Measurements from ENCODE around the gene SETDB2. TPM values are rescaled to one million over a fixed set of nuclear protein-coding genes. Genes with fewer than 3 reads are reported as not detected.
"Not testable (repeated sequence)": the region's sequence is repeated elsewhere in the genome, so short reads cannot be mapped to it uniquely, and the experiment has no call there.

Gene SETDB2
- polyA plus RNA-seq, 12 donors = 5.2 to 14.7 (median 9.4) TPM; not detected in 1

- no peak for DNase-seq
Observed at GRCh38 chr13:49464621-49465325, 20.7 kb downstream of the SETDB2 start.

- no peak for DNase-seq
Observed at GRCh38 chr13:49466292-49466838, 22.3 kb downstream of the SETDB2 start.

- DNase-seq = no peak
Observed at GRCh38 chr13:49472186-49472585, 28.1 kb downstream of the SETDB2 start.

GRCh38 chr13:49476529-49476928 lies 32.5 kb downstream of the SETDB2 start:
- no peak for DNase-seq

GRCh38 chr13:49481788-49482187 lies 37.7 kb downstream of the SETDB2 start:
- no peak for DNase-seq

GRCh38 chr13:49488563-49488962 lies 44.5 kb downstream of the SETDB2 start:
- DNase-seq = no peak

GRCh38 chr13:49494645-49495044 lies 50.6 kb downstream of the SETDB2 start:
- no peak for DNase-seq

GRCh38 chr13:49495783-49496762 lies 52.0 kb downstream of the SETDB2 start, which contains the start of gene PHF11:
PHF11 (plus strand) TSS chr13:49495953; CDS start chr13:49496002, 49 bp downstream.
- peak; percentile 70 for DNase-seq

- not testable (repeated sequence) for DNase-seq
Observed at GRCh38 chr13:49496837-49497236, 52.8 kb downstream of the SETDB2 start.

GRCh38 chr13:49497272-49497671 lies 53.2 kb downstream of the SETDB2 start:
- no peak for DNase-seq

GRCh38 chr13:49498206-49498605 lies 54.1 kb downstream of the SETDB2 start:
- DNase-seq = no peak

GRCh38 chr13:49499889-49500660 lies 56.0 kb downstream of the SETDB2 start:
- DNase-seq = no peak

GRCh38 chr13:49502954-49503353 lies 58.9 kb downstream of the SETDB2 start:
- DNase-seq = no peak

GRCh38 chr13:49503951-49504350 lies 59.9 kb downstream of the SETDB2 start:
- DNase-seq = no peak

GRCh38 chr13:49512578-49512977 lies 68.5 kb downstream of the SETDB2 start:
- DNase-seq = no peak

- no peak for DNase-seq
Observed at GRCh38 chr13:49516467-49516866, 72.4 kb downstream of the SETDB2 start.

- no peak for DNase-seq
Observed at GRCh38 chr13:49517461-49517860, 73.4 kb downstream of the SETDB2 start.

- no peak for DNase-seq
Observed at GRCh38 chr13:49521224-49521623, 77.2 kb downstream of the SETDB2 start.

GRCh38 chr13:49524740-49525501 lies 80.8 kb downstream of the SETDB2 start:
- no peak for DNase-seq

GRCh38 chr13:49527123-49527522 lies 83.0 kb downstream of the SETDB2 start:
- DNase-seq = no peak

- DNase-seq = no peak
Observed at GRCh38 chr13:49528161-49528560, 84.1 kb downstream of the SETDB2 start.
